Mucosa of rectum (tissue), 2 donors: Measurements from ENCODE around the gene MATCAP1.

ENCODE experiments used
- H3K27ac ChIP-seq, 2 donors: one replicate each; pipeline ENCODE4 v1.7.0; 2013; ENCODE audit warnings: inconsistent platforms in 2 of 2, low read depth in 2 of 2, low read length in 2 of 2
- H3K27me3 ChIP-seq, 2 donors: one replicate each; pipeline ENCODE4 v1.7.0; 2013; ENCODE audit warnings: low read length in 2 of 2; ENCODE audit not compliant: control insufficient read depth in 2 of 2, insufficient read depth in 2 of 2
- H3K36me3 ChIP-seq, 2 donors: one replicate each; pipeline ENCODE4 v1.7.0; 2013; ENCODE audit warnings: low read length in 2 of 2; ENCODE audit not compliant: control insufficient read depth in 2 of 2, insufficient read depth in 2 of 2
- H3K4me1 ChIP-seq, 2 donors: one replicate each; pipeline ENCODE4 v1.7.0; 2013; ENCODE audit warnings: low read length in 2 of 2, mild to moderate bottlenecking in 1 of 2; ENCODE audit not compliant: control insufficient read depth in 2 of 2, insufficient read depth in 2 of 2
- H3K4me3 ChIP-seq, 2 donors: one replicate each; pipeline ENCODE4 v1.7.0; 2013; ENCODE audit warnings: low read length in 2 of 2
- H3K9ac ChIP-seq, 2 donors: one replicate each; pipeline ENCODE4 v1.7.0; 2013; ENCODE audit warnings: low read length in 2 of 2, low read depth in 1 of 2, mild to moderate bottlenecking in 1 of 2
- H3K9me3 ChIP-seq, 2 donors: one replicate each; pipeline ENCODE4 v1.7.0; 2013; ENCODE audit warnings: low read length in 2 of 2; ENCODE audit not compliant: control insufficient read depth in 2 of 2
- donor health status: healthy.
- donor health status: Normal muscosa, but diverticular disease.

The MATCAP1 gene

GRCh38 chr16:67207249-67208091 lies 23.7 kb upstream of the MATCAP1 start:
- H3K4me1 ChIP-seq = no peaks in the 10 kb centered on the region
- no peak overlapping the region for H3K4me3 ChIP-seq
- H3K27ac ChIP-seq = no peak overlapping the region
- no peaks in the 10 kb centered on the region for H3K27me3 ChIP-seq
- H3K9ac ChIP-seq = no peak overlapping the region
- H3K9me3 ChIP-seq = no peaks in the 10 kb centered on the region
- peaks cover 10 to 15% of the 10 kb centered on the region in 2 donors for H3K36me3 ChIP-seq

GRCh38 chr16:67206838-67207248 lies 23.1 kb upstream of the MATCAP1 start:
- Histone ChIP-seq H3K4me3 (no peak overlapping the region), H3K27ac (no peak overlapping the region), H3K27me3 (no peaks in the 10 kb centered on the region), H3K9ac (no peak overlapping the region), H3K4me1 (no peaks in the 10 kb centered on the region), H3K9me3 (no peaks in the 10 kb centered on the region), H3K36me3 (peaks cover 16 to 21% of the 10 kb centered on the region in 2 donors)

DNA sequence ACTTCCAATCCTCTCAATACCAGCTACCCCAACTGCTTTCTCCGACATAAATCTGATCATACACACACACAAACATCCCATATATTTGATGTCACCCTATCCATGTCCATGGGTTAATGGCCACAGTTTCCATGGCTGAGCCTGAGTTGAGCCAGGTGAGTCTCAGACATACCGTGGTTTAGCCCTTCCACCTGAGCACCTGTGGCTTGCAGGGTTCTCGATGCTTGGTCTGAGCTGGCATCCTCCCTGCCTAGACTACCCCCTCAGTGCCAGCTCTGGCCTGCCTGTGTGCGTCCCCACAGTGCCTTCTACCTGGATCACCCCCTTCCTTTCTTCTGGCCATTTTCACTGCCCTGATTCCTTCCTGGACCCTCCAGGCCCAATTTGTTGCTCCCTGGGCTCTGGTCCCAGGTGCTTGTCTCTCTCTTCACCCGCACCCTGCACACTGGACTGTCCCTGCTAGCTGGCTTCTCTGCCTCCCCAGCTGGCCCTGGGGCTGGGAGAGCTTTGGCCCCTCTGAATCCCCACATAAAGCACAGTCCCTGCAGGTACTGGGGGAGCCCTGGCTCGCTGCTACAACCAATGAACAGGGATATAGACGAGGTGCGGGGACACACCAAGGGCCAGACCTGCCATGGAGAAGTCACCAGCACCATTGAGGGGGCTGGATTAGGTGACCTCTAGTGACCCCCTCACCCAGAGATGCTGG lies 22.5 kb upstream of the MATCAP1 start:
- H3K36me3 ChIP-seq = peaks cover 21 to 26% of the 10 kb centered on the region in 2 donors
- H3K9ac ChIP-seq = no peak overlapping the region
- no peaks in the 10 kb centered on the region for H3K4me1 ChIP-seq
- H3K27me3 ChIP-seq = no peaks in the 10 kb centered on the region
- no peak overlapping the region for H3K4me3 ChIP-seq
- no peaks in the 10 kb centered on the region for H3K9me3 ChIP-seq
- no peak overlapping the region for H3K27ac ChIP-seq

DNA sequence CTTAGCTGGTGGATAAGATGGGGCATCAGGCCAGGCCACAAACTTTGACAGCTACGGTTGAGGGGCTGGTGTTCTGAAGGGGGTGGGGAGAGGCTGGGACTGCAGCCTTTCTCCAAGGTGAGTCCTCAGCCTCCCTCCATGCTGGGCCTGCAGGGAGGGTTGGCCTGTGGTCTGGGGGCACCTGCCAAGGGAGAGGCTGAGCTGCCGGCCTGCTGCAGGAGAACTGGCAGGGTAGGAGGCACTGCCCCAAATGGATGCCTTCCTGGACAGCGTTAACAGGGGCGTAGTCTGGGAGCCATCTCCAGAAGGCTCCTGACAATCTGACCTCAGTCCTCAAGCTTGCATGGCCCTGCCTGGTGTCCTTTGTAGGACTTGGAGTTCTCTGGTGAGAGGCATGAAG lies 20.3 kb upstream of the MATCAP1 start:
- Histone ChIP-seq H3K27ac (no peak overlapping the region), H3K9me3 (no peaks in the 10 kb centered on the region), H3K4me1 (peaks cover 0 to 4% of the 10 kb centered on the region in 2 donors), H3K36me3 (peaks cover 25 to 28% of the 10 kb centered on the region in 2 donors), H3K4me3 (no peak overlapping the region), H3K27me3 (no peaks in the 10 kb centered on the region), H3K9ac (no peak overlapping the region)

GRCh38 chr16:67202956-67203493 lies 19.3 kb upstream of the MATCAP1 start:
- no peak overlapping the region for H3K9ac ChIP-seq
- peaks cover 29 to 30% of the 10 kb centered on the region in 2 donors for H3K36me3 ChIP-seq

DNA sequence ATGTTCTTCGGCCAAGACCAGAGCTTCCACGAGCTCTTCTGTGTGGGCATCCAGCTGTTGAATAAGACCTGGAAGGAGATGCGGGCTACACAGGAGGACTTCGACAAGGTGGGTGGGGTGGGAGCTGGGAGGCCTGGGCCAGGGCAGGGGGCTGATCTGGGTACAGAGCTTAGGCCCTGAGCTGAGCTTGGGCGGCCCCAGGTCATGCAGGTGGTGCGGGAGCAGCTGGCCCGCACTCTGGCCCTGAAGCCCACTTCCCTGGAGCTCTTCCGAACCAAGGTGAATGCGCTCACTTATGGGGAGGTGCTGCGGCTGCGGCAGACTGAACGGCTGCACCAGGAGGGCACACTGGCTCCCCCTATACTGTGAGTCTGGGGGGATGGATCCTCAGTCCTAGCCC lies 18.7 kb upstream of the MATCAP1 start:
- no peak overlapping the region for H3K27ac ChIP-seq
- H3K9ac ChIP-seq = no peak overlapping the region
- H3K4me1 ChIP-seq = peaks cover 13 to 17% of the 10 kb centered on the region in 2 donors
- no peaks in the 10 kb centered on the region for H3K27me3 ChIP-seq
- no peaks in the 10 kb centered on the region for H3K9me3 ChIP-seq
- no peak overlapping the region for H3K4me3 ChIP-seq
- peaks cover 35 to 36% of the 10 kb centered on the region in 2 donors for H3K36me3 ChIP-seq

More at GRCh38 chr16:67202956-67203493, 19.3 kb upstream of the MATCAP1 start:
- H3K4me3 ChIP-seq = no peak overlapping the region
- H3K9me3 ChIP-seq = no peaks in the 10 kb centered on the region
- peaks cover 7 to 12% of the 10 kb centered on the region in 2 donors for H3K4me1 ChIP-seq
- no peaks in the 10 kb centered on the region for H3K27me3 ChIP-seq
- H3K27ac ChIP-seq = no peak overlapping the region

- Histone ChIP-seq H3K27ac (no peak overlapping the region), H3K9me3 (no peaks in the 10 kb centered on the region), H3K36me3 (peaks cover 42 to 43% of the 10 kb centered on the region in 2 donors), H3K27me3 (no peaks in the 10 kb centered on the region), H3K9ac (no peak overlapping the region), H3K4me1 (peaks cover 13 to 17% of the 10 kb centered on the region in 2 donors), H3K4me3 (no peak overlapping the region)
Measured at GRCh38 chr16:67201411-67202345, 17.9 kb upstream of the MATCAP1 start.

DNA sequence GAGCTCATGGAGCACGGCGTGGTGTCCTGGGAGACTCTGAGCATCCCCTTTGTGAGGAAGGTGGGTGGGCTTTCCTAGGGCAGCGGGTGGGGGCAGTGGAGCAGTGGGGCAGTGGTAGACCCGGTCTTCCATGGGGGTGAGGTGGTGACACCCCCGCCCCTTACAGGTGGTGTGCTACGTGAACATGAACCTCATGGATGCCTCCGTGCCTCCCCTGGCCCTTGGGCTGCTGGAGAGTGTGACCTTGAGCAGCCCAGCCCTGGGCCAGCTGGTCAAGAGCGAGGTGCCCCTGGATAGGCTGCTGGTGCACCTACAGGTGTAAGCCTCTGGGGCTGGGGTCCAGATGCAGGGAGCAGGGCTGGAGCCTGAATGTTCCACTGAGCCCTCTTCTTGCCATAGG lies 16.7 kb upstream of the MATCAP1 start:
- no peaks in the 10 kb centered on the region for H3K9me3 ChIP-seq
- no peaks in the 10 kb centered on the region for H3K27me3 ChIP-seq
- peaks cover 53 to 55% of the 10 kb centered on the region in 2 donors for H3K36me3 ChIP-seq
- H3K27ac ChIP-seq = no peak overlapping the region
- H3K4me3 ChIP-seq = peak overlapping the region in 1 of 2 donors; percentile 33
- H3K9ac ChIP-seq = peak overlapping the region in 1 of 2 donors; percentile 36
- H3K4me1 ChIP-seq = peaks cover 13 to 17% of the 10 kb centered on the region in 2 donors

GRCh38 chr16:67199808-67200198 lies 16.0 kb upstream of the MATCAP1 start:
- H3K9ac ChIP-seq = peak overlapping the region; percentile 41 to 50

More at GRCh38 chr16:67199808-67200198, 16.0 kb upstream of the MATCAP1 start:
- H3K27me3 ChIP-seq = no peaks in the 10 kb centered on the region
- peak overlapping the region; percentile 96 to 97 for H3K27ac ChIP-seq
- peaks cover 60 to 62% of the 10 kb centered on the region in 2 donors for H3K36me3 ChIP-seq
- no peaks in the 10 kb centered on the region for H3K9me3 ChIP-seq
- H3K4me1 ChIP-seq = peaks cover 13 to 17% of the 10 kb centered on the region in 2 donors
- peak overlapping the region; percentile 65 to 68 for H3K4me3 ChIP-seq
